Activated CD8-positive, alpha-beta memory T cell treated with anti-CD3 and anti-CD28 coated beads for 24 hours (primary cell): ENCODE data around the gene CXXC5.
"Not testable (repeated sequence)": the region's sequence is repeated elsewhere in the genome, so short reads cannot be mapped to it uniquely, and the experiment has no call there.

Experiments used
- DNase-seq: peaks from one replicate; pipeline ENCODE4 v3.0.0-alpha.2; 2020

CXXC5 gene

DNA sequence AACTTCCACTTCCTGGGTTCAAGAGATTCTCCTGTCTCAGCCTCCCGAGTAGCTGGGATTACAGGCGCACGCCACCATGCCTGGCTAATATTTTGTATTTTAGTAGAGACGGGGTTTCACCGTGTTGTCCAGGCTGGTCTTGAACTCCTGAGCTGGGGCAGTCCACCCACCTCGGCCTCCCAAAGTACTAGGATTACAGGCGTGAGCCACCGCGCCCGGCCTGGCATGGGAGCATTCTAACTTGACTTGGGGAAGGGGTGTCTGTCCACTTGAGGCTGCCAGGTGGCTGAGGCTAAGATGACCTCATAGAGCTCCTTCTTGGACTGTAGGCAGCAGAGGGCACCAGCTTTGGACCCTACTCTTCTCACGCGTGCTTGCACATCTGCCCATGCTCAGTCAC, 65.7 kb downstream of the CXXC5 start:
- DNase-seq: not testable (repeated sequence)

DNA sequence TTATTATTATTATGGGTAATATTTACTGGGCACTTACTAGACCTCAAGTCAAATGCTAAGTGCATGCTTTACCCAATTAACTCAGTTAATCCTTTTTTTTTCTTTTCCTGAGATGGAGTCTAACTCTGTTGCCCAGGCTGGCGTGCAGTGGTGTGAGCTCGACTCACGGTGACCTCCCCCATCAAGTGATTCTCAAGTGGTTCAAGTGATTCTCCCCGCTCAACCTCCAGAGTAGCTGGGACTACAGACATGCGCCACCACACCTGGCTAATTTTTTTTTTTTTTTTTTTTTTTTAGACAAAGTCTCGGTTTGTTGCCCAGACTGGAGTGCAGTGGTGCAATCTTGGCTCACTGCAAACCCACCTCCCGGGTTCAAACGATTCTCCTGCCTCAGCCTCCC, 69.1 kb downstream of the CXXC5 start:
- no peak for DNase-seq

DNA sequence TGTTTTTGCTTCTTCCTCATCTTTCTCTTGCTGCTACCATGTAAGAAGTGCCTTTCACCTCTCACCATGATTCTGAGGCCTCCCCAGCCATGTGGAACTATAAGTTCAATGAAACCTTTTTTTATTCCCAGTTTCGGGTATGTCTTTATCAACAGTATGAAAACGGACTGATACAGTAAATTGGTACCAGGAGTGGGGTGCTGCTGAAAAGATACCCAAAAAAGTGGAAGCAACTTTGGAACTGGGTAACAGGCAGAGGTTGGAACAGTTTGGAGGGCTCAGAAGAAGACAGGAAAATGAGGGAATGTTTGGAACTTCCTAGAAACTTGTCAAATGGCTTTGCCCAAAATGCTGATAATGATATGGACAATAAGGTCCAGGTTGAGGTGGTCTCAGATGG, 70.3 kb downstream of the CXXC5 start:
- DNase-seq: not testable (repeated sequence)

DNA sequence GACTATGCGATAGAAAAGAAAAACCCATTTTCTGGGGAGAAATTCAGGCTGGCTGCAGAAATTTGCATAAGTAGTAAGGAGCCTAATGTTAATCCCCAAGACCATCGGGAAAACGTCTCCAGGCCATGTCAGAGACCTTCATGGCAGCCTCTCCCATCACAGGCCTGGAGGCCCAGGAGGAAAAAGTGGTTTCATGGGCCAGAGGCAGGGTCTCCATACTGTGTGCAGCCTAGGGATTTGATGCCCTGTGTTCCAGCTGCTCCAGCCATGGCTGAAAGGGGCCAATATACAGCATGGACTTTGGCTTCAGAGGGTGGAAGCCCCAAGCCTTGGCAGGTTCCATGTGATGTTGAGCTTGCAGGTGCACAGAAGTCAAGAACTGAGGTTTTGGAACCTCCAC, 71.8 kb downstream of the CXXC5 start:
- not testable (repeated sequence) for DNase-seq

DNA sequence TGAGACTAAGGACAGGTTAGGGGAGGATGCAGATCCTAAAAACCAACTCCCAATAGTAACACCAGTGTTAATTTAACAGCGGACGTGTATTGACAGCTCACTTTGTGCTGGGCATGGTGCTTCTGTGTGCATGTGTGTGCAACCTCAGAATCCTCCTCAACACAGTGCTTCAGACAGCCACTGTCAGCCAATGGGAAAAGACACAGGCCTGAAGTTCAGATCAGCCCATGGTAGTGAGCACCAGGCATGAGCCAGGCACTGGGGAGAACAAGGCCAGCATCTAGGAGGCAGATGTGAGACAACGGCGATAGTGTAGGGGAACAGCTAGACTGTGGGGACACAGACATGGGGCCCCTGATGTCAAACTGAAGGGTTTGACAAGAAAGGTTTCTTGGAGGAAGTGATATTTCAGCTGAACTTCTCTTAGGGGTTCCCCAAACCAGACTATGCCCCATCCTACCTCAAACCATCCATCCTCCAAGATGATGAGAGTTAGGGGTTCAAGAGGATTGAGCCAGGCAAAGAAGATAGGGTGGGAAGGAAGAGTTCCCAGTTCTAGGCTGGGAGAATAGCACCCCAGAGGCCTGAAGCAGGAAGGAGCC, 75.9 kb downstream of the CXXC5 start:
- DNase-seq: no peak

DNA sequence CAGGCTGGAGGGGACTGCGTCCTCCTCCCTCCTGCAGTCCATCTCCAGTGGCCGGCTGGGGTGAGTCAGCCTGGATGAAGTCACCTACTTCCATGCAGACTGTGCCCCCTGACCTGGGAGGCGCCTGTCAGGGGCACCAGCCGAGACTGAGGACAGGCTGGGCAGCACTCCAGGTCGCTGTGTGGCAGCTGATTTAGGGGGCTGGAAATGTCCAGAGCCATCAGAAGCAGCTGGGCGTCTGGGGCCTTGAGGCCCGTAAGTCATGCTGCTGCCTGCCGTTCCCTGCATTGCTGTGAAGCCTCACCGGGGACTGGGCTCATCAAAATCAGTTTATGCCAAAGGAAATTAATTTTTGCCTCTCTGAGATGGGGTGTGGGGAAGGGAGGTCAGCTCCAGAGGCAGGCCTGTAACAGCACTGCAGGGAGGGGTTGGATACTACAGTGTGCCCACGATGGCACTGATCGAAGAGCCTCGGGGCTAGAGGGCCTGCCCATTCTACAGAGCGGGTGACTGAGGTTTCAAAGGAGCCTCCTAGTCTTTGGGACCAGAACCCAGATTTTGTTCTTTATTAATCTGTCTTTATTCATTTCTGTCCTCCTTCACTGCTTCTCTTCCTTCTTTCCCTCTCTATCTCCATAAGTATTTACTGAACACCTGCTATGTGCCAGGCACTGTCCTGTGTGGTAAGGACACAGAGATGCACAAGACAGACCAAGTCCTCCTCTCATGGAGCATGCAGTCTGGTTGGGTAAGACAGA, 77.1 kb downstream of the CXXC5 start:
- DNase-seq: no peak

DNA sequence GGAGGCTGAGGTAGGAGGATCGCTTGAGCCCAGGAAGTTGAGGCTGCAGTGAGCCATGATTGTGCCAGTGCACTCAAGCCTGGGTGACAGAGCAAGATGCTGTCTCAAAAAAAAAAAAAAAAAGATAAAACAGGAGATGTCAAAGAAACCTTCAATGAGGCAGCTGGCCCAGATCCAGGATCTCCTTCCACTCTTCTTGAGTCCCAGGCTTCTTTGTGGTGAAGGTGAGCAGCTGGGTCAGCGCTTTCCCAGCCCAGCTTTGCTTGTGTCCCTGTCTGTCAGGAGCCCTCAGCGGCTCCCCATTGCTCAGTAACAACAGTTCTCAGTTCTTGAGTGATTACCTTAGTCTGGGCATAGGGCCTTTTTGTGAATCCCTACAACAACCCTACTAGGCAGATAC, 78.1 kb downstream of the CXXC5 start:
- DNase-seq: no peak

DNA sequence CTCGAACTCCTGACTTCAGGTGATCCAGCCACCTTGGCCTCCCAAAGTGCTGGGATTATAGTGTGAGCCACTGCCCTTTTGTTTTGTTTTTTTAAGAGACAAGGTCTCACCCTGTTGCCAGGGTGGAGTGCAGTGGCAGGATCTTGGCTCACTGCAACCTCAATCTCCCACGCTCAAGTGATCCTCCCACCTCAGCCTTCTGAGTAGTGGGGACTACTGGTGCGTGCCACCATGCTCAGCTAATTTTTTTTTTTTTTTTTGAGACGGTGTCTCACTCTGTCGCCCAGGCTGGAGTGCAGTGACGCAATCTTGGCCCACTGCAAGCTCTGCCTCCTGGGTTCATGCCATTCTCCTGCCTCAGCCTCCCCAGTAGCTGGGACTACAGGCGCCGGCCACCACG, 79.5 kb downstream of the CXXC5 start:
- DNase-seq: not testable (repeated sequence)

DNA sequence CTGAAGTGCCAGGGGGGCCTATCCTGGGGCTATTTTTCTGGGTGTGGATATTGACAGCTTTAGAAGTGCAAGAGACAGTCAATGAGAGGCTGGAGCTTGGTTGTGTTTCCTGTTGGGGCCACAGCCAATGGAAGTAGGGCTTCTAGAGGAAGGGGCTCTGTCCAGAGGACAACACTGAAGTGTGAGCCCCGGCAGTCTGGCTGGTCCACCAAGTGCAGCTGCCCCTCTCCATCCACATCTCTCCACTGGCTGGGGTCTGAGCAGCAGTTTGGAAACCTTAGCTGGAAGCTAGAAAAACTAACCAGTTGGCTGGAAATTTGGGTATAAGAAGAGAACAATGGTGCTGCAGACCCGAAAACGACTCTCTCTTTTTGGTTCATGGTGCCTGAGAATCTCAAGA, 83.1 kb downstream of the CXXC5 start:
- DNase-seq: no peak

DNA sequence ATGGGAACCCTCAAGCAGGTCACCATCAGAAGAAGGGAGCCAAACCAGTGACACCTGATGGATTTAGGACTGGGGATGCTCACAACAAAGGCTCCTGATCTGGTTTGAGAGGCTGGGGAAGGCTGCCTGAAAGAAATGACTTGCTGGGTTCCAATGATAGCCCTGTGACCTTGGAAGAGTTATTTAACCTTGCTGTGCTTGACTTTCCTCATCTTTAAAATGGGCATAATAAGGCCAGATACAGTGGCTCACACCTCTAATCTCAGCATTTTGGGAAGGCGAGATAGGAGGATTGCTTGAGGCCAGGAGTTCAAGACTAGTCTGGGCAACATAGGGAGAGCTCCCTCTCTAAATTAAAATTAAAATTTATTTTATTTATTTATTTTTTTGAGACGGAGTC, 83.9 kb downstream of the CXXC5 start:
- no peak for DNase-seq

DNA sequence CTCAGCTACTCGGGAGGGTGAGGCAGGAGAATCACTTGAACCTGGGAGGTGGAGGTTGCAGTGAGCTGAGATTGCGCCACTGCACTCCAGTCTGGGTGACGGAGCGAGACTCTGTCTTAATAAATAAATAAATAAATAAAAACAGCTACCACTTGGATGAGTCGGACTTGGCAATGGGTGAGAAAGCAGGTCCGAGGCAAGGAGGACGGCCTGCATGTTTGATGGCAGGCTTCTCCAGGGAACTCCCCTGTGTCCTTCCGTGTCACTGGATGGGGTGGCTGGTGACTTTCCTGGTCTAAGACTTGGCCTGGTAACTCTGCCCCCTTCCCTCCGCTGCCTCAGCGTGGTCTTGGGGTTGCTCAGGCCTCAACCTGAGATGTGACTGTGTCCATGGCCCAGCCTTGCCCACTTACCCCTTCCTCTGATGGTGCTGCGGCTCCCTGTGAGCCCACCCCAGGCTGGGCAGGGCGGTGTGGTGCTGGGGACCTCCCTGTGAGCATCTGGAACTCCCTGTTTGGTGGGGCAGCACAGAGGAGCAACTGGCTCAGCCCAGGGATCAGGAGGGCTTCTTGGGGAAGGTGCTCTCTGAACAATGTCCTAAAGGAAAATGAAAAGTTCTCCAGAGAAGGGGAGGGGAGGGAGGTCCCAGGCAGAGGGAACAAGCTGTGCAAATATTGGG, 85.0 kb downstream of the CXXC5 start:
- no peak for DNase-seq
